ENCODE measurements around the gene ARHGAP26. TPM values are rescaled to one million over a fixed set of nuclear protein-coding genes. Genes with fewer than 3 reads are reported as not detected.
A peak's percentile ranks its signal among the peaks of the same experiment; 100 is the strongest.

Gene ARHGAP26
- total and polyA plus RNA-seq, 10 donors = 4.2 to 148 (median 55.5) TPM

GRCh38 chr5:143206196-143207053, 436.2 kb downstream of the ARHGAP26 start:
- Histone ChIP-seq H3K4me1 (peaks cover 4 to 36% (median 13%) of the 10 kb centered on the region in 6 donors), H3K9me3 (peaks cover 0 to 6% (median 0%) of the 10 kb centered on the region in 8 donors), H3K36me3 (peaks cover 0 to 9% (median 0%) of the 10 kb centered on the region in 6 donors), H3K27ac (no peak overlapping the region), H3K4me3 (no peak overlapping the region), H3K27me3 (replicated peaks in 1 of 7) (no peaks in the 10 kb centered on the region)
- 77 to 88% (median 78%) methylated on average over 19 of the region's 19 CpGs for WGBS, 5 donors
- intact Hi-C loops (cut with DNase I; ENCODE audit: low total_unique reads) = no loop called here
- no peak for DNase-seq
- TF ChIP-seq POLR2A (IDR thresholded peaks at IDR 0.05) (no peak), POLR2AphosphoS5 (IDR thresholded peaks at IDR 0.05) (no peak)
- TF ChIP-seq, protein P1, sequence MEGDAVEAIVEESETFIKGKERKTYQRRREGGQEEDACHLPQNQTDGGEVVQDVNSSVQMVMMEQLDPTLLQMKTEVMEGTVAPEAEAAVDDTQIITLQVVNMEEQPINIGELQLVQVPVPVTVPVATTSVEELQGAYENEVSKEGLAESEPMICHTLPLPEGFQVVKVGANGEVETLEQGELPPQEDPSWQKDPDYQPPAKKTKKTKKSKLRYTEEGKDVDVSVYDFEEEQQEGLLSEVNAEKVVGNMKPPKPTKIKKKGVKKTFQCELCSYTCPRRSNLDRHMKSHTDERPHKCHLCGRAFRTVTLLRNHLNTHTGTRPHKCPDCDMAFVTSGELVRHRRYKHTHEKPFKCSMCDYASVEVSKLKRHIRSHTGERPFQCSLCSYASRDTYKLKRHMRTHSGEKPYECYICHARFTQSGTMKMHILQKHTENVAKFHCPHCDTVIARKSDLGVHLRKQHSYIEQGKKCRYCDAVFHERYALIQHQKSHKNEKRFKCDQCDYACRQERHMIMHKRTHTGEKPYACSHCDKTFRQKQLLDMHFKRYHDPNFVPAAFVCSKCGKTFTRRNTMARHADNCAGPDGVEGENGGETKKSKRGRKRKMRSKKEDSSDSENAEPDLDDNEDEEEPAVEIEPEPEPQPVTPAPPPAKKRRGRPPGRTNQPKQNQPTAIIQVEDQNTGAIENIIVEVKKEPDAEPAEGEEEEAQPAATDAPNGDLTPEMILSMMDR (IDR thresholded peaks at IDR 0.05 in 8 of 11, conservative IDR thresholded peaks at IDR 0.05 in 3 of 11) = no peak

- H3K4me1 ChIP-seq = peaks cover 4 to 36% (median 14%) of the 10 kb centered on the region in 6 donors
- H3K9me3 ChIP-seq = peaks cover 0 to 6% (median 0%) of the 10 kb centered on the region in 8 donors
- no peak overlapping the region for H3K27ac ChIP-seq
- DNase-seq = no peak
- H3K27me3 ChIP-seq (replicated peaks in 1 of 7) = no peaks in the 10 kb centered on the region
- WGBS, 5 donors = 90 to 97% (median 95%) methylated on average over 13 of the region's 13 CpGs
- no peak overlapping the region for H3K4me3 ChIP-seq
- H3K36me3 ChIP-seq = peaks cover 0 to 9% (median 0%) of the 10 kb centered on the region in 6 donors
- TF ChIP-seq POLR2A (IDR thresholded peaks at IDR 0.05) = no peak
- TF ChIP-seq POLR2AphosphoS5 (IDR thresholded peaks at IDR 0.05) = no peak
- TF ChIP-seq, protein P1 (IDR thresholded peaks at IDR 0.05 in 8 of 11, conservative IDR thresholded peaks at IDR 0.05 in 3 of 11) = no peak
- intact Hi-C loops (cut with DNase I; ENCODE audit: low total_unique reads) = no loop called here
Measured at GRCh38 chr5:143207058-143207457, 436.9 kb downstream of the ARHGAP26 start.

DNA sequence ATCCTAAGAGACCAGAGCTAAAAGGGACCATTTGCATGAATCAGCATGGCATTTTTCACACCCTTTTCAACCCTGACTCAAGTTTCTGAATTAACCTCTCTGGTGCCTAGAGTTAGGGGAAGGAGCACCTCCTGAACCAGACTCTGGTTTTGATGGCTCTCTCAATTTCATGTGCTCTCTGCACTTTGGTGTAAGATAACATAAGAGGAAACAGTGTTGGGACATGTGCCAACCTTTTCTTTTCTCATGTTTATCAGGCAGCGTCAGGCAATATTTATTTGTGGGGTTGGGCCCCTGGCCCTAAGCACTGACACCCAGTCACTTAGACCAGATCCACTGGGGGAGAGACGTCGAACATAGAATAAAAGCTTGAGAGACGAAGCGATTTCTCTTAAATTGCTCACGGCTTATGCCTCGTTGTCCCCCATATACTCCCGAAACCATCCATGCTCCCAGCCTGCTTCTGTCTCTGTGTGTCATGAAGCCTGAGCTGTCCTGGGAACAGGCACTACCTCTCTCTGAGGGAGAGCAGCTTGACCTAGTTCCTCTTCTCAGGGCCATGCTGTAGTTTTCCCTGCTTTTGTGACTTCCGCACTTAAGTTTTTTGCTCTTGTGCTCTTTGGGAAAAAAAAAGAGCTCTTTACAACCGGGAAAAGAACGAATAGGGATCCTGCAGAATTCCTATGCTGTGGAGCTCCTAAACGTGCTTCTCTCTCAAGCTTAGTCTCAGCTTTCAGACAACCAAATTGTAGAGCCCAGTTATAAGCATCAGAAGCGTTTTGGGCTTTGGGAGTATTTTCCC, 437.6 kb downstream of the ARHGAP26 start:
- H3K27me3 ChIP-seq (replicated peaks in 1 of 7) = no peaks in the 10 kb centered on the region
- H3K4me3 ChIP-seq = no peak overlapping the region
- TF ChIP-seq, protein P1 (IDR thresholded peaks at IDR 0.05 in 8 of 11, conservative IDR thresholded peaks at IDR 0.05 in 3 of 11) = no peak
- TF ChIP-seq POLR2A (IDR thresholded peaks at IDR 0.05) (no peak), POLR2AphosphoS5 (IDR thresholded peaks at IDR 0.05) (peak in 1 of 3 donors; percentile 18)
- intact Hi-C loops (cut with DNase I; ENCODE audit: low total_unique reads) = no loop called here
- DNase-seq = no peak
- WGBS, 5 donors = 52 to 73% (median 63%) methylated on average over 13 of the region's 13 CpGs
- H3K27ac ChIP-seq = peak overlapping the region in 6 of 8 donors; percentile 19 to 49 (median 46)
- H3K36me3 ChIP-seq = peaks cover 0 to 9% (median 0%) of the 10 kb centered on the region in 6 donors
- peaks cover 4 to 36% (median 14%) of the 10 kb centered on the region in 6 donors for H3K4me1 ChIP-seq
- no peaks in the 10 kb centered on the region for H3K9me3 ChIP-seq

DNA sequence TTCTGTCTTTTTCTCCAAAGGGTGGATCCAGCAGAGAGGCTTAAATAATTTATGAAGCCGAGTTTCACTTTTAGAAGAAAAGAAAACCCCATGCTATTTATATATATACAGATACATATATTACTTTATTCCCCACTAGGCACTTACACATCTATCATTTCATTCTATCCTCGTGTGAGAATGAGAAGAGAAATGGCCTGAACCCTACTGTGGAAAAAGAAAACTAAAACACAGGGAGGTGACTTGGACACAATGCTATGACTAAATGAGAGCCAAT, 438.1 kb downstream of the ARHGAP26 start:
- H3K4me1 ChIP-seq = peaks cover 4 to 38% (median 14%) of the 10 kb centered on the region in 6 donors
- H3K27me3 ChIP-seq (replicated peaks in 1 of 7) = no peaks in the 10 kb centered on the region
- TF ChIP-seq, protein P1 (IDR thresholded peaks at IDR 0.05 in 8 of 11, conservative IDR thresholded peaks at IDR 0.05 in 3 of 11) = no peak
- TF ChIP-seq POLR2AphosphoS5 (IDR thresholded peaks at IDR 0.05) (no peak), POLR2A (IDR thresholded peaks at IDR 0.05) (no peak)
- no peak for DNase-seq
- H3K27ac ChIP-seq = peak overlapping the region in 6 of 8 donors; percentile 19 to 49 (median 46)
- WGBS, 5 donors = 45 to 70% (median 66%) methylated on average over 2 of the region's 2 CpGs
- no peaks in the 10 kb centered on the region for H3K9me3 ChIP-seq
- intact Hi-C loops (cut with DNase I; ENCODE audit: low total_unique reads) = no loop called here
- peaks cover 0 to 9% (median 0%) of the 10 kb centered on the region in 6 donors for H3K36me3 ChIP-seq
- no peak overlapping the region for H3K4me3 ChIP-seq
